Smooth muscle cell (in vitro differentiated cells): ENCODE measurements around the gene COL4A3. TPM values are rescaled to one million over a fixed set of nuclear protein-coding genes. Genes with fewer than 3 reads are reported as not detected.

ENCODE experiments used
- DNase-seq: peaks from one replicate; lab custom pipeline; 2025; ENCODE audit not compliant: unreplicated experiment; lab: John Stamatoyannopoulos, UW
- H2AFZ ChIP-seq: fragments of 200-600 bp; sonication (generic); 2 replicates; pipeline ENCODE4 v1.6.0; 2016; ENCODE audit warnings: antibody characterized with exemption, low read depth, mild to moderate bottlenecking
- H3F3A ChIP-seq: fragments of 200-600 bp; sonication (generic); 2 replicates; pipeline ENCODE4 v1.6.0; 2017; ENCODE audit warnings: antibody characterized with exemption, low read depth
- H3K27ac ChIP-seq: fragments of 200-600 bp; sonication (generic); 2 replicates; pipeline ENCODE4 v1.5.1; 2016; ENCODE audit warnings: low read depth, mild to moderate bottlenecking
- H3K27me3 ChIP-seq: fragments of 200-600 bp; sonication (generic); 2 replicates; pipeline ENCODE4 v1.6.1; 2016; ENCODE audit warnings: low read depth, mild to moderate bottlenecking
- H3K36me3 ChIP-seq: fragments of 200-600 bp; sonication (generic); 2 replicates; pipeline ENCODE4 v1.5.1; 2016; ENCODE audit warnings: low read depth
- H3K4me1 ChIP-seq: fragments of 200-600 bp; sonication (generic); 2 replicates; pipeline ENCODE4 v1.5.1; 2016; ENCODE audit warnings: low read depth
- H3K4me2 ChIP-seq: fragments of 200-600 bp; sonication (generic); 2 replicates; pipeline ENCODE4 v1.6.0; 2016; ENCODE audit warnings: mild to moderate bottlenecking
- H3K4me3 ChIP-seq: fragments of 200-600 bp; sonication (generic); 2 replicates; pipeline ENCODE4 v1.5.1; 2016; ENCODE audit warnings: mild to moderate bottlenecking
- H3K79me2 ChIP-seq: fragments of 200-600 bp; sonication (generic); 2 replicates; pipeline ENCODE4 v1.6.0; 2016; ENCODE audit warnings: low read depth, mild to moderate bottlenecking
- H3K9ac ChIP-seq: fragments of 200-600 bp; sonication (generic); 2 replicates; pipeline ENCODE4 v1.6.0; 2016; ENCODE audit warnings: low read depth
- H3K9me3 ChIP-seq: fragments of 200-600 bp; sonication (generic); replicated peaks from 2 replicates; pipeline ENCODE4 v1.5.1; 2016; ENCODE audit warnings: low read depth
- H4K20me1 ChIP-seq: fragments of 200-600 bp; sonication (generic); 2 replicates; pipeline ENCODE4 v1.6.0; 2016; ENCODE audit warnings: low read depth
- CTCF ChIP-seq: fragments of 200-600 bp; sonication (generic); IDR thresholded peaks from 2 replicates; pipeline ENCODE4 v1.5.1; 2017; ENCODE audit warnings: borderline replicate concordance, mild to moderate bottlenecking, antibody characterized with exemption; ENCODE audit not compliant: insufficient read depth, poor library complexity, severe bottlenecking
- WGBS: methylation state at CpG from one replicate; pipeline ENCODE4 v1.1.7; 2016; ENCODE audit warnings: low lambda C conversion rate; 5-methylcytosine and 5-hydroxymethylcytosine counted together
- polyA plus RNA-seq: library from polyadenylated mRNA; unstranded; fragments of >200 nt; fragmentation: Nextera tagmentation; extraction: Ambion mirVana; gene quantifications from 2 replicates; pipeline ENCODE4 v1.2.1, GENCODE V29; 2016
- total RNA-seq: library from RNA; depleted of rRNA; stranded (reverse); fragments of >200 nt; gene quantifications from 2 replicates; pipeline ENCODE4 v1.2.3, GENCODE V29; 2014

The COL4A3 gene
- not detected in 2 replicates for total RNA-seq
- polyA plus RNA-seq: not detected in 2 replicates

GRCh38 chr2:227163998-227164762, at the start of gene COL4A3, which contains the start of gene COL4A4:
TSS of gene COL4A3 (plus strand) at chr2:227164624. CDS start at chr2:227164727, 103 bp downstream.
TSS of gene COL4A4 (minus strand) at chr2:227164205. CDS start at chr2:227147483, 16,722 bp downstream.
- Histone ChIP-seq H3K4me2 (peak within 1 kb of the TSS; percentile 91), H3K79me2 (no peaks in the 10 kb centered on the region), H3K4me3 (peak within 1 kb of the TSS; percentile 51), H3K27me3 (peaks cover 84% of the 10 kb centered on the region), H3K9ac (no peak within 1 kb of the TSS), H3K36me3 (no peaks in the 10 kb centered on the region), H4K20me1 (no peaks in the 10 kb centered on the region), H2AFZ (peak within 1 kb of the TSS; percentile 1), H3K9me3 (peaks cover 6% of the 10 kb centered on the region), H3K27ac (no peak within 1 kb of the TSS), H3K4me1 (peaks cover 13% of the 10 kb centered on the region), H3F3A (no peaks in the 10 kb centered on the region)
- TF ChIP-seq CTCF: no peak
- DNase-seq: no peak
- 0% methylated on average over 20 of the region's 77 CpGs for WGBS

GRCh38 chr2:227115761-227116160, 48.7 kb upstream of the COL4A3 start:
- no peak for TF ChIP-seq CTCF
- Histone ChIP-seq H4K20me1 (no peaks in the 10 kb centered on the region), H3F3A (no peaks in the 10 kb centered on the region), H3K9me3 (no peaks in the 10 kb centered on the region), H2AFZ (no peak overlapping the region), H3K79me2 (no peaks in the 10 kb centered on the region), H3K4me3 (no peak overlapping the region), H3K27me3 (no peaks in the 10 kb centered on the region), H3K27ac (no peak overlapping the region), H3K4me2 (no peak overlapping the region), H3K36me3 (no peaks in the 10 kb centered on the region), H3K4me1 (no peaks in the 10 kb centered on the region), H3K9ac (no peak overlapping the region)
- WGBS: 88% methylated on average over 5 of the region's 5 CpGs
- no peak for DNase-seq

GRCh38 chr2:227117027-227117426, 47.4 kb upstream of the COL4A3 start:
- no peaks in the 10 kb centered on the region for H3F3A ChIP-seq
- H2AFZ ChIP-seq: no peak overlapping the region
- TF ChIP-seq CTCF: no peak

GRCh38 chr2:227117852-227118251, 46.6 kb upstream of the COL4A3 start:
- H3K36me3 ChIP-seq: no peaks in the 10 kb centered on the region
- H3K4me1 ChIP-seq: no peaks in the 10 kb centered on the region
- no peaks in the 10 kb centered on the region for H4K20me1 ChIP-seq
- no peaks in the 10 kb centered on the region for H3K27me3 ChIP-seq
- H2AFZ ChIP-seq: peak overlapping the region; percentile 56
- TF ChIP-seq CTCF: no peak
- no peaks in the 10 kb centered on the region for H3F3A ChIP-seq
- WGBS: 24% methylated on average over 3 of the region's 3 CpGs
- H3K79me2 ChIP-seq: no peaks in the 10 kb centered on the region
- H3K4me3 ChIP-seq: no peak overlapping the region
- DNase-seq: no peak
- H3K9me3 ChIP-seq: no peaks in the 10 kb centered on the region
- no peak overlapping the region for H3K9ac ChIP-seq
- H3K4me2 ChIP-seq: no peak overlapping the region
- no peak overlapping the region for H3K27ac ChIP-seq

More at GRCh38 chr2:227117027-227117426, 47.4 kb upstream of the COL4A3 start:
- DNase-seq: no peak
- H3K9me3 ChIP-seq: no peaks in the 10 kb centered on the region
- no peaks in the 10 kb centered on the region for H3K27me3 ChIP-seq
- no peaks in the 10 kb centered on the region for H3K79me2 ChIP-seq
- no peak overlapping the region for H3K4me3 ChIP-seq
- 67% methylated on average over 1 of the region's 1 CpG for WGBS
- no peaks in the 10 kb centered on the region for H3K36me3 ChIP-seq
- no peak overlapping the region for H3K4me2 ChIP-seq
- no peaks in the 10 kb centered on the region for H3K4me1 ChIP-seq
- H4K20me1 ChIP-seq: no peaks in the 10 kb centered on the region
- no peak overlapping the region for H3K27ac ChIP-seq
- no peak overlapping the region for H3K9ac ChIP-seq
